NCI-H2081 (cell line): ENCODE measurements around the gene BAAT.
A peak's percentile ranks its signal among the peaks of the same experiment; 100 is the strongest.
"Not testable (repeated sequence)": the region's sequence is repeated elsewhere in the genome, so short reads cannot be mapped to it uniquely, and the experiment has no call there.

ENCODE experiments used
- DNase-seq, 2 experiments: peaks; one replicate each; lab custom pipeline; 2025; lab: John Stamatoyannopoulos, UW

Gene BAAT

GRCh38 chr9:101384873-101385536, at the start of gene BAAT:
Gene BAAT (minus strand): TSS chr9:101385006. CDS start chr9:101371404, 13,602 bp downstream.
- not testable (repeated sequence) for DNase-seq

DNA sequence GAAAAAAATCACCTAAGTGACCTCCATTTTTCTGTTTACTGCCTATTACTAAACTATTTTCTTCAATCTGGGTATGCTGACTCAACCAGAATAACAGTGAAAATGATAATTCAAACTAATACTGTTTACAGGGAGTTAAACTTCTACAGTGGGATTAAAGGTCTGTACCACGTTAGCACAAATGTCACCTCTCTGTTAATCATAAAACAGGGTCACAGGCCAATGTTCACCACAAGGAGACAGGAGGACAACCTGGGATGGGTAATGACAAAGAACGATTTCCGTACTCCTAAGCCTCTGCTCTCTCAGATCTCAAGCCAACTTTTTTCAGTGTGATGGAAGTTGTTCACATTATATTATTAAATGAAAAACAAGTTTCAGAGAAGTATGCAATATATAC, 48.4 kb upstream of the BAAT start:
- DNase-seq, result no peak

DNA sequence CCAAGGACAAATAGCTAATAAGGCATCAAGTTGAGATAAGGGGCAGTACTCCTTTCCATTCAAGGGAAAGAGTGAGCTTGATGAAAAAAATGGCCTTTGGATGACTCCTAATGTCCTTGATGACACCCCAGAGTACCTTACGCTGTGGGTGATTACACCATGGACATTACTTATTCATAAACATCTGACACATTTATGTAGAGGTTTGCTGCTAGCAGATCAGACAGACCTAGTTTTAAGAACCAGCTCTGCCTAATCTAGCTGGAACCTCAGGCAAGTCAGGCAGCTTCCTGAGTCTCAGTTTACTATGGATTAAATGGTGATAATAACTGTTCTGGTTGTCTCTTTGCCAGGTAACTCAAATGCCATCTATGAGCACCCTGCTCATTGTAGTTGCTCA, 47.9 kb upstream of the BAAT start:
- no peak for DNase-seq

DNA sequence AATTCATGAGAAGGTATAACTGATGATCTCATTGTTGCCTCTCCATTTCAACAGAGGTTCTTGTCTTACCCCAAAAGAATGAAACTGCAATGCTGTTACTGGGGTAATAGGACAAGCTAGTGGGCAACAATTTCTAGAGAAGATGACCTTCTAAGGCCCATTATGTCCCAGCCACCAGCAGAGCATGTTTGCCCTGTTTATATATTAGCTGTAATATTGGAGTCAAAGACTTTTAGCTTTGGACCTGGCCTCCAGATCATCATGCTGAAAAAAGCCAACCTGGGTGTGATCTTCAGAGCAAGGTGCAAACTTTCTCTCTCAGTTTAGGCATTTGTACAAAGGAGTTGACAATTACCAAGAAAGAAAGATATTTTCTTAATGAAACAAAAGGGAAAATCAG, 47.4 kb upstream of the BAAT start:
- no peak for DNase-seq

GRCh38 chr9:101429736-101430135, 44.9 kb upstream of the BAAT start:
- no peak for DNase-seq

GRCh38 chr9:101428909-101429308, 44.1 kb upstream of the BAAT start:
- DNase-seq, result no peak

- DNase-seq, result no peak
Measured at GRCh38 chr9:101427957-101428655, 43.3 kb upstream of the BAAT start.

GRCh38 chr9:101427358-101427757, 42.6 kb upstream of the BAAT start:
- no peak for DNase-seq

GRCh38 chr9:101421653-101422065, 36.9 kb upstream of the BAAT start:
- DNase-seq, result no peak

DNA sequence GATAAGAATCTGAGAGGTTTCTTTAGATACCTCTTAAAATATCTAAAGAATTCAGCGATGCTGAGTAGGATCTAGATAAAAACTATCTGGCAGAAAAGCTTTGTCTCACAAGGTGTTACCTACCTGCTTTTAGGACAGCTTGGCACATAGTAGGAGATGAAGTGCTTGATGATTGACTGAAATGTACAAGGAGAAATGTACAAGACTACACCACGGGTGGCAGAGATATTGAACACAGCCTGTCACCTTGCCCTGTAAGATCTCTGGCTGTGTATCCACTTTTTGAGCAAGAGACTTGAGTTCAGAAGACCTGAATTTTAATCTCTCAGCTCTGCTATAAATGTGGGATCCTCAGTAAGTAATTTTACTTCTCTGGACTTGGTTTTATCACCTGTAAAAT, 35.1 kb upstream of the BAAT start:
- no peak for DNase-seq

- no peak for DNase-seq
Measured at GRCh38 chr9:101418518-101419430, 34.0 kb upstream of the BAAT start.

- DNase-seq, result no peak
Measured at GRCh38 chr9:101417977-101418376, 33.2 kb upstream of the BAAT start.

- no peak for DNase-seq
Measured at GRCh38 chr9:101417389-101417788, 32.6 kb upstream of the BAAT start.

DNA sequence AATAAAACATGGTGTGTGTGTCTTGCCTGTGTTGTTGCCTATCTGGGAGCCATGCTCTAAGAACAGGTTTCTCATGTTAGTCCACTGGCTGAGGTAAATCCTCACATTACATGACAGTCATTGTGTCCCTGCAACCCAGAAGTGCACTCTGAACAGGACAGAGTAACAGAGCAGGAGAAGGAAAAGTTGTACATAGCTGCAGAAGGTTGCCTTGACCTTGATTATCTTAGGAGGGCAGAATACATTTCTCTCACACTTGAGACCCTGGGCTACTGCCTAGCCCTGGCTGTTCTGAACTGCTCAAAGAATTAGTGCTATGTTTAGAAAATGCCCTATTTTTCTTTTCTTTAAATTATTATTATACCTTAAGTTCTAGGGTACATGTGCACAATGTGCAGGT, 30.8 kb upstream of the BAAT start:
- no peak for DNase-seq

GRCh38 chr9:101414839-101415238, 30.0 kb upstream of the BAAT start:
- no peak for DNase-seq

- DNase-seq, result no peak
Measured at GRCh38 chr9:101409079-101409477, 24.3 kb upstream of the BAAT start.

GRCh38 chr9:101408374-101409078, 23.7 kb upstream of the BAAT start:
- no peak for DNase-seq

DNA sequence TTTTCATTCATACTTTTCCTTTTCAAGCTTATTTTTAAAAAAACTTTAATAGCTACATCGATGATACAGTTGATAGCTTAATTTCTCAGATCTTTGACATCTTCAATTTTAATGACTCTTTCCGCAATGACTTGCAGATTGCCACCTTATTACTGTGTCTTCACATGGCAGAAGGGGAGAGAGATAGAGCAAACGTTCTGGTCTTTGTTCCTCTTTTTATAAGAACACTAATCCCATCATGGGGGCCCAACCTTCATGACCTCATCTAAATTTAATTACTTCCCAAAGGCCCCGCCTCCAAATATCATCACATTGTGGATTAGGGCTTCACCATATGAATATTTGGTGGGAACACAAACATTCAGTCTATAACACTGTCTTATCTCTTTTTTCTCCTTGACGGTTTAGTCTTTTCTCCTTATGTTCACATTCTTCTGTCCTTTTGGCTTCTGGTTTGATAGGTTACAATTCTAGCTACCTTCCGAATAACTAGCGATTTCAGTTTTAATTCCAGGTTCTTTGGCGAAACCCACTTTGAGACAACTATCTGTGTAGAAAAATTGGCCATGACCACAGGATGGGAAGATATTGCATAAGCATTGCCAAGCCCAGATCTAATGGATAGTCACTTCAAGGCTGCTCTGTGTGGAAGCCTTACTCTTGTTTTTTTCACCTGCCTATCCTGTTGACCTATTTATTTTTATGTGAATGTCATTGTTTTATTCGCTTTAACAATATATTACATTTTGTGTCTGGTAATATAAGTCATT, 18.9 kb upstream of the BAAT start:
- DNase-seq, result no peak

DNA sequence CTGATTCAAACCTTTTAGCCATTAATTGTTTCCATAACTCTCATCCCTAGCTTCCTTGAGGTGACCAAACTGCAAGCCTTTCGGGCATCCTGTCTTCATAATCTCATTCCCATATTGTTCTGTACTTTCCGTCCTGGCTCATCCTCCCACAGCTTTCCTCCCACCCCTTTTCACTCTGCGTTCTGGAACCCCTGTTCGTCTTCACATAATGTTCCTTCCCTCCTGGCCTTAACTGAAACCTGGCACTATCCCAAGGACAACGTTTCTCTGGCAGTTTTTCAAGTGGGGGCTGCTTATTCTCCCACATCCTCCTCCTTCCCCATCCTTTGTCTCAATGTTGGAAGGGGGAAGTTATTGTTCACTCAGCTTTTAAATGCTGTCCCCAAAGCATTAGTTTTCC, 15.3 kb upstream of the BAAT start:
- peak; percentile 8 to 35 for DNase-seq

GRCh38 chr9:101399643-101399970, 14.8 kb upstream of the BAAT start:
- no peak for DNase-seq

- no peak for DNase-seq
Measured at GRCh38 chr9:101398930-101399642, 14.3 kb upstream of the BAAT start.
